Measurements from ENCODE around the gene SLC7A14.

DNA sequence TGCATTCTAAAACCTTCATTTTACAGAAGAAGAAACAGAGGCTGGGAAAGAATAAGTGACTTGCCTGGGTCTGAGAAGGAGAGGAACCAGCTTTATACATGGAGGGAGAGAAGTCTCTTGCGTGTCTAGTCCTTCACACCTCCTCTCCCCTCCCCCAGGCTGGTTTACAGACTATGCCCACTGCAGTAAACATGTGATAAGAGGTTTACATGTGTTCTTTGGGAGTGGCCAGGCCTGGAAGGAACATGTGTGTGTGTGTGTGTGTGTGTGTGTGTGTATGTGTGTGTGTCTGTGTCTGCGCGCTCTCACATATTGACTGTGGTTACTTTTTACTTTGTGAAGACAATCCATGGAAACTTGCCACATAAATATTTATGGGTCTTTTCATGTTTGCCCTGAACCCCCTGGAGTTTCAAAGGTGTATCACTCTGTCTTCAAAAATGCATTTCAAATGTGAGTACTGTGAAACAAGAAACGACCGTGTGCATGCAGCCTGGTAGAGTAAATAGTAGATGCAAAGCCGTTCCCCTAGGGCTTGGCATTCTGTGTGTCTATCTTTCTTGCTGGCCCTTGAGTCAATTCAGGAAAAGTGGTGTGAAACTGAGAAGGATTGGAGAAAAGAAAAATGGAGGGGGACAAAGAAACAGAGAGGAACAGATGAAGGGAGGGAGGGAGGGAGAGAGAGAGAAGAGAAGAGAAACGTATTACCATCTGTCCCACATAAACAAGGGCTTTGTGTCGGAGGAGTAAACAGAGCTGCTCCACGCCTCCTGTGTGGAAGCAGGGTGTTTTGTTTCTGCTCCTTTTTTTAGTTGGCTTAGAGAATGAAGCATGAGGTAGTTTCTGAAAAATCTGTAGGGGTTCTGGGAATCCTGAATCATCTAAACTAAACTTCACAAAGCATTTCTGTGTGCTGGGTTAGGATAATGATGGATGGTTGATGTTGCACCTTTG lies 115.5 kb downstream of the SLC7A14 start:
- TF ChIP-seq, protein P1, sequence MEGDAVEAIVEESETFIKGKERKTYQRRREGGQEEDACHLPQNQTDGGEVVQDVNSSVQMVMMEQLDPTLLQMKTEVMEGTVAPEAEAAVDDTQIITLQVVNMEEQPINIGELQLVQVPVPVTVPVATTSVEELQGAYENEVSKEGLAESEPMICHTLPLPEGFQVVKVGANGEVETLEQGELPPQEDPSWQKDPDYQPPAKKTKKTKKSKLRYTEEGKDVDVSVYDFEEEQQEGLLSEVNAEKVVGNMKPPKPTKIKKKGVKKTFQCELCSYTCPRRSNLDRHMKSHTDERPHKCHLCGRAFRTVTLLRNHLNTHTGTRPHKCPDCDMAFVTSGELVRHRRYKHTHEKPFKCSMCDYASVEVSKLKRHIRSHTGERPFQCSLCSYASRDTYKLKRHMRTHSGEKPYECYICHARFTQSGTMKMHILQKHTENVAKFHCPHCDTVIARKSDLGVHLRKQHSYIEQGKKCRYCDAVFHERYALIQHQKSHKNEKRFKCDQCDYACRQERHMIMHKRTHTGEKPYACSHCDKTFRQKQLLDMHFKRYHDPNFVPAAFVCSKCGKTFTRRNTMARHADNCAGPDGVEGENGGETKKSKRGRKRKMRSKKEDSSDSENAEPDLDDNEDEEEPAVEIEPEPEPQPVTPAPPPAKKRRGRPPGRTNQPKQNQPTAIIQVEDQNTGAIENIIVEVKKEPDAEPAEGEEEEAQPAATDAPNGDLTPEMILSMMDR (conservative IDR thresholded peaks at IDR 0.05), result no peak
- no peak for TF ChIP-seq ZFX (IDR thresholded peaks at IDR 0.05)

Measured in C4-2B (cell line).